ENCODE measurements around the gene MMD.

MMD gene

GRCh38 chr17:55356434-55357328 lies 65.0 kb downstream of the MMD start:
- Histone ChIP-seq H3K9ac (ENCODE audit: low read length) (no peak overlapping the region), H2AFZ (ENCODE audit: low read depth, low read length, severe bottlenecking) (no peak overlapping the region), H3K79me2 (ENCODE audit: insufficient read depth, low read length) (no peaks in the 10 kb centered on the region), H3K9me2 (replicated peaks; ENCODE audit: insufficient read depth, low read length) (no peaks in the 10 kb centered on the region), H3F3A (ENCODE audit: insufficient read depth) (no peaks in the 10 kb centered on the region), H3K4me2 (ENCODE audit: low read depth, low read length, poor library complexity, severe bottlenecking) (no peak overlapping the region), H3K27me3 (ENCODE audit: low read length) (no peaks in the 10 kb centered on the region), H3K9me3 (ENCODE audit: insufficient read depth, low read length) (no peaks in the 10 kb centered on the region), H3K4me3 (ENCODE audit: insufficient read depth, low read length, poor library complexity, severe bottlenecking) (no peak overlapping the region), H4K20me1 (ENCODE audit: low read depth, low read length) (no peaks in the 10 kb centered on the region), H3K27ac (ENCODE audit: low read depth, low read length) (no peak overlapping the region), H3K36me3 (ENCODE audit: low read length) (no peaks in the 10 kb centered on the region)
- no peak for TF ChIP-seq EZH2phosphoT487 (conservative IDR thresholded peaks at IDR 0.05; ENCODE audit: low read length)
- TF ChIP-seq, protein P1, sequence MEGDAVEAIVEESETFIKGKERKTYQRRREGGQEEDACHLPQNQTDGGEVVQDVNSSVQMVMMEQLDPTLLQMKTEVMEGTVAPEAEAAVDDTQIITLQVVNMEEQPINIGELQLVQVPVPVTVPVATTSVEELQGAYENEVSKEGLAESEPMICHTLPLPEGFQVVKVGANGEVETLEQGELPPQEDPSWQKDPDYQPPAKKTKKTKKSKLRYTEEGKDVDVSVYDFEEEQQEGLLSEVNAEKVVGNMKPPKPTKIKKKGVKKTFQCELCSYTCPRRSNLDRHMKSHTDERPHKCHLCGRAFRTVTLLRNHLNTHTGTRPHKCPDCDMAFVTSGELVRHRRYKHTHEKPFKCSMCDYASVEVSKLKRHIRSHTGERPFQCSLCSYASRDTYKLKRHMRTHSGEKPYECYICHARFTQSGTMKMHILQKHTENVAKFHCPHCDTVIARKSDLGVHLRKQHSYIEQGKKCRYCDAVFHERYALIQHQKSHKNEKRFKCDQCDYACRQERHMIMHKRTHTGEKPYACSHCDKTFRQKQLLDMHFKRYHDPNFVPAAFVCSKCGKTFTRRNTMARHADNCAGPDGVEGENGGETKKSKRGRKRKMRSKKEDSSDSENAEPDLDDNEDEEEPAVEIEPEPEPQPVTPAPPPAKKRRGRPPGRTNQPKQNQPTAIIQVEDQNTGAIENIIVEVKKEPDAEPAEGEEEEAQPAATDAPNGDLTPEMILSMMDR (IDR thresholded peaks at IDR 0.05; ENCODE audit: insufficient read depth, low read length, poor library complexity, severe bottlenecking), result peak; percentile 73

GRCh38 chr17:55354941-55355340 lies 66.7 kb downstream of the MMD start:
- Histone ChIP-seq H3K36me3 (ENCODE audit: low read length) (no peaks in the 10 kb centered on the region), H3K9me2 (replicated peaks; ENCODE audit: insufficient read depth, low read length) (no peaks in the 10 kb centered on the region), H3K9ac (ENCODE audit: low read length) (no peak overlapping the region), H3K4me3 (ENCODE audit: insufficient read depth, low read length, poor library complexity, severe bottlenecking) (no peak overlapping the region), H2AFZ (ENCODE audit: low read depth, low read length, severe bottlenecking) (no peak overlapping the region), H3F3A (ENCODE audit: insufficient read depth) (no peaks in the 10 kb centered on the region), H3K79me2 (ENCODE audit: insufficient read depth, low read length) (no peaks in the 10 kb centered on the region), H3K9me3 (ENCODE audit: insufficient read depth, low read length) (no peaks in the 10 kb centered on the region), H4K20me1 (ENCODE audit: low read depth, low read length) (no peaks in the 10 kb centered on the region), H3K27me3 (ENCODE audit: low read length) (no peaks in the 10 kb centered on the region), H3K4me2 (ENCODE audit: low read depth, low read length, poor library complexity, severe bottlenecking) (no peak overlapping the region), H3K27ac (ENCODE audit: low read depth, low read length) (no peak overlapping the region)
- no peak for TF ChIP-seq EZH2phosphoT487 (conservative IDR thresholded peaks at IDR 0.05; ENCODE audit: low read length)
- TF ChIP-seq, protein P1 (IDR thresholded peaks at IDR 0.05; ENCODE audit: insufficient read depth, low read length, poor library complexity, severe bottlenecking), result no peak

- Histone ChIP-seq H3K4me2 (ENCODE audit: low read depth, low read length, poor library complexity, severe bottlenecking) (no peak overlapping the region), H4K20me1 (ENCODE audit: low read depth, low read length) (no peaks in the 10 kb centered on the region), H3K9me2 (replicated peaks; ENCODE audit: insufficient read depth, low read length) (no peaks in the 10 kb centered on the region), H3K36me3 (ENCODE audit: low read length) (no peaks in the 10 kb centered on the region), H3F3A (ENCODE audit: insufficient read depth) (no peaks in the 10 kb centered on the region), H3K9me3 (ENCODE audit: insufficient read depth, low read length) (no peaks in the 10 kb centered on the region), H3K9ac (ENCODE audit: low read length) (no peak overlapping the region), H3K79me2 (ENCODE audit: insufficient read depth, low read length) (no peaks in the 10 kb centered on the region), H3K4me3 (ENCODE audit: insufficient read depth, low read length, poor library complexity, severe bottlenecking) (no peak overlapping the region), H3K27me3 (ENCODE audit: low read length) (no peaks in the 10 kb centered on the region), H2AFZ (ENCODE audit: low read depth, low read length, severe bottlenecking) (no peak overlapping the region), H3K27ac (ENCODE audit: low read depth, low read length) (no peak overlapping the region)
- TF ChIP-seq, protein P1 (IDR thresholded peaks at IDR 0.05; ENCODE audit: insufficient read depth, low read length, poor library complexity, severe bottlenecking), result no peak
- TF ChIP-seq EZH2phosphoT487 (conservative IDR thresholded peaks at IDR 0.05; ENCODE audit: low read length), result no peak
These were observed 67.6 kb downstream of the MMD start for GRCh38 chr17:55354010-55354409.

All from SU-DHL-6 (cell line).